ENCODE results near the gene RNF214.

GRCh38 chr11:117258576-117258975 is 26.1 kb downstream of the RNF214 start:
- TF ChIP-seq, protein P1, sequence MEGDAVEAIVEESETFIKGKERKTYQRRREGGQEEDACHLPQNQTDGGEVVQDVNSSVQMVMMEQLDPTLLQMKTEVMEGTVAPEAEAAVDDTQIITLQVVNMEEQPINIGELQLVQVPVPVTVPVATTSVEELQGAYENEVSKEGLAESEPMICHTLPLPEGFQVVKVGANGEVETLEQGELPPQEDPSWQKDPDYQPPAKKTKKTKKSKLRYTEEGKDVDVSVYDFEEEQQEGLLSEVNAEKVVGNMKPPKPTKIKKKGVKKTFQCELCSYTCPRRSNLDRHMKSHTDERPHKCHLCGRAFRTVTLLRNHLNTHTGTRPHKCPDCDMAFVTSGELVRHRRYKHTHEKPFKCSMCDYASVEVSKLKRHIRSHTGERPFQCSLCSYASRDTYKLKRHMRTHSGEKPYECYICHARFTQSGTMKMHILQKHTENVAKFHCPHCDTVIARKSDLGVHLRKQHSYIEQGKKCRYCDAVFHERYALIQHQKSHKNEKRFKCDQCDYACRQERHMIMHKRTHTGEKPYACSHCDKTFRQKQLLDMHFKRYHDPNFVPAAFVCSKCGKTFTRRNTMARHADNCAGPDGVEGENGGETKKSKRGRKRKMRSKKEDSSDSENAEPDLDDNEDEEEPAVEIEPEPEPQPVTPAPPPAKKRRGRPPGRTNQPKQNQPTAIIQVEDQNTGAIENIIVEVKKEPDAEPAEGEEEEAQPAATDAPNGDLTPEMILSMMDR (conservative IDR thresholded peaks at IDR 0.05; ENCODE audit: low read length) = no peak
- no peak for TF ChIP-seq EZH2phosphoT487 (IDR thresholded peaks at IDR 0.05; ENCODE audit: borderline replicate concordance)
